Measurements from ENCODE around the gene CDH23.

Gene CDH23

GRCh38 chr10:71840177-71840957 is 443.6 kb downstream of the CDH23 start:
- no peak overlapping the region for H3K27ac ChIP-seq
- no peak for TF ChIP-seq CTCF (conservative IDR thresholded peaks at IDR 0.05)

DNA sequence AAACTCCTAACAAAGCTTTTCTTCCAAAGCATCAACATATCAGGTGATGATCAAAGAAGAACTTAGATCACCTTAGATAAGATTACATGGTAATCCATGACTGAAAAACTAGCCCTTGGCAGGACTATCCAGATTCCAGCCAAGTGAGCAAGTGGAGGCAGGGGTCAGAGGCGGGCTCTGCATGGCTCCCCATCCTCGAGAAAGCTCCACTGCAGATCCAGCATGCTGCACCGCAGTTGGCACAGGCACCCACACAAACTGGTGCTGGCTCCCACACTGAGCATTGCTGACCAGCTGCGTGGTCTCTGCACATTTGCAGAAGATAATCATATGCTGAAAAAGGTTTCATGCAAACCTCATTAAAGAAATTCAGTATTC is 444.2 kb downstream of the CDH23 start:
- H3K27ac ChIP-seq, result no peak overlapping the region
- no peak for TF ChIP-seq CTCF (conservative IDR thresholded peaks at IDR 0.05)

- no peak overlapping the region for H3K27ac ChIP-seq
- no peak for TF ChIP-seq CTCF (conservative IDR thresholded peaks at IDR 0.05)
These were observed 445.7 kb downstream of the CDH23 start for GRCh38 chr10:71842422-71842821.

DNA sequence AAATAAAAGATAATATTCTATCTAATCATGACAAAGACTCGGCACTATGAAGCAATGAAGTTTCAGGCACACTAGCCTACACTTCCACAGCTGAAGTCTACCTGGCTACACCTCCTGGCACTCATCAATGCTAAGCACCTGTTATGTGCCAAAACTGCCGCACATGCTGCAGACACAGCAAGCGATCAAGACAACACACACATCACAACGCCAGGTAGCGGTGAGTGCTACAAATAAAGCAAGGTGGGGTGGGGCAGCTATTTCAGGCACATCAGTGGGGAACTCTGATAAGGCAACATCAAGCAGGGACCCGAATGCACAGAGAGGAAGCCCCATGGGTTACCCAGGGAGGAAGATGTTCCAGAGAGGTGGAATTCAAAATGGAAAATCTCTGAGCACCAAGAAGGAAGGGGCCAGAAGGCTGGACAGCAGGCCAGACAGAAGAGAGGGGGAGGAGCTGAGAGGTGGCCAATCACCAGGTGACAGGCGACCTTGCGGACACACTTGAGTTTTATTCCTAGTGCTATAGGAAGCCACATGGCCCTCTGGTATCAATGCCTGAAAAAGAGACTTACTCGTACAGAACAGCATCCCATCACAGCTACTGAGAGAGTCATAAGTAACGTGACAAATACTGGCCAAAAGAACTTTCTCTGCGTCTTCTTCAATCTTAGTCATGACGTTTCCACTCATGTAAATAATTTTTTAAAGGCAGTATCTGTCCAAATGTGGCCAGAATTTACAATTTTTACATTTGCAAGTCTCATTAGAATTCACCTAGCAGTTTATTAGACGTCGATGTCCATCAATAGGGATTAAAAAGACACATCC is 446.4 kb downstream of the CDH23 start:
- H3K27ac ChIP-seq, result no peak overlapping the region
- TF ChIP-seq CTCF (conservative IDR thresholded peaks at IDR 0.05), result no peak

DNA sequence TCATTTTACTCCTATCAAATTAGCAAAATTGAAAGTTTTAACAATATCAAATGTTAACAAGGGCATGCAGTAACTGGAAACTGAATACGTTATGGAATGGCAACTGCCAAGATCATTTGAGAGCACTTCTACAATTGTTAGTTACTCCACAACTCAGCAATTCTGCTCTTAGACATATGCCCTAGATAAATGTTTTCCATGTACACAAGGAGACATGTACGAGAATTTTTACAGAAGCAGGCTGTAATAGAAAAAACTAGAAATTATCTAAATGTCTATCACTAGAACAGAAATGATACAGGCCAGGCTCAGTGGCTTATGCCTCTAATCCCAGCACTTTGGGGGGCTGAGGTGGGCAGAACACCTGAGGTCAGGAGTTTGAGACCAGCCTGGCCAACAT is 447.4 kb downstream of the CDH23 start:
- H3K27ac ChIP-seq, result no peak overlapping the region
- no peak for TF ChIP-seq CTCF (conservative IDR thresholded peaks at IDR 0.05)

- TF ChIP-seq CTCF (conservative IDR thresholded peaks at IDR 0.05), result no peak
- H3K27ac ChIP-seq, result no peak overlapping the region
These were observed 448.0 kb downstream of the CDH23 start for GRCh38 chr10:71844695-71845094.

Measured in VCaP (cell line).